GM12892 (cell line): ENCODE results near the gene PDZD7.

ENCODE experiments used
- POLR2A ChIP-seq: IDR thresholded peaks from 2 replicates; pipeline ENCODE4 v1.6.1; 2011; ENCODE audit warnings: low read depth, low read length, control low read depth
- POLR2AphosphoS5 ChIP-seq: IDR thresholded peaks from 2 replicates; pipeline ENCODE4 v1.6.1; 2011; ENCODE audit warnings: low read depth, low read length, control low read depth

- TF ChIP-seq POLR2A (no peak), POLR2AphosphoS5 (no peak)
Measured at GRCh38 chr10:100984672-100985177, 46.2 kb downstream of the PDZD7 start.
